ENCODE data around the gene VPS25. TPM values are rescaled to one million over a fixed set of nuclear protein-coding genes. Genes with fewer than 3 reads are reported as not detected.

Gene VPS25
- total and polyA plus RNA-seq, 2 donors = 32.6 to 71.6 TPM

DNA sequence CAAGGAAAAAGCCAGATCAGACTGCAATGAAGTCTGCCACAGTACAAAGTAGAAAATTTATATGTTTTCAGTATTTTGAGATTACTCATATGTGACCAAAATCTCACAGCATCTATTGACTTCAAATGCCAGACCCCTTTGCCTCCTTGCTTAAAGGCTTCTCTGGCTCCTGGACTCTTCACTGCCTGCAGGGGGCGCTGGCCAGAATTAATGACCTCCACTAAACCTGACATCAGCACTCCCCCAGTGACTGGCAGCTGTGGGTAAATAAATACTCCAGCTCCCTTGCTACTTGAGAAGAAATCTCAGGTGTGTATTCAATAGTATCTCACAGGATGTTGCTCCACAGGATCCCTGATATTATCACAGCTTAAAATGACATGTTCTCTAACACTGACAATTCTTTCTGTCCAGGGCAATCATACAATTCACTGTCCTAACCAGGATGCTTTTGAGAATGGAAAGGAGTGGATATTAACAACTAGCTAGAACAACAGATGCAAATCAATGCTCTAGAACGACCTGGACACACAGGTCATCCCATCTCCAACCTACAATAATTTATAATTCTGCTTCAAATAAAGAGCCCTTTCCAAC is 46.8 kb downstream of the VPS25 start:
- peaks cover 5% of the 10 kb centered on the region for H3K4me1 ChIP-seq (ENCODE audit: insufficient read depth)
- H3K27ac ChIP-seq (ENCODE audit: low read depth) = no peak overlapping the region
- H3K36me3 ChIP-seq (ENCODE audit: insufficient read depth) = peaks cover 4% of the 10 kb centered on the region
- no peak overlapping the region for H3K4me3 ChIP-seq (ENCODE audit: low read depth, low read length)
- WGBS = 21% methylated on average over 2 of the region's 2 CpGs
- DNase-seq (ENCODE audit: extremely low spot score) = no peak

DNA sequence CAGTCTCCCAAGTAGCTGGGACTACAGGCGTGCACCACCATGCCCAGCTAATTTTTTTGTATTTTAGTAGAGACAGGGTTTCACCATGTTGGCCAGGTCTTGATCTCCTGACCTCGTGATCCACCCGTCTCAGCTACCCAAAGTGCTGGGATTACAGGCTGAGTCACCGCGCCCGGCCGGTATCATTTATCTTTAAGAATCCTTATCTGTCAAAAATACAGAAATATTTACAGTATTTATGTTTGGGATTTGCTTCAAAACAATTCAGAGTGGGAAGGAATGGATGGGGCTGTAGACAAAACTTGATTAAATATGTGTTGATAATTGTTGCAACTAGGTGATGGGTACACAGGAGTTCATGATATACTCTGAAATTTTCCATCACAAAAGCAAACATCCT is 47.9 kb downstream of the VPS25 start:
- peaks cover 5% of the 10 kb centered on the region for H3K4me1 ChIP-seq (ENCODE audit: insufficient read depth)
- no peak for DNase-seq (ENCODE audit: extremely low spot score)
- H3K27ac ChIP-seq (ENCODE audit: low read depth) = no peak overlapping the region
- H3K4me3 ChIP-seq (ENCODE audit: low read depth, low read length) = no peak overlapping the region
- peaks cover 4% of the 10 kb centered on the region for H3K36me3 ChIP-seq (ENCODE audit: insufficient read depth)
- WGBS = 75% methylated on average over 7 of the region's 7 CpGs

DNA sequence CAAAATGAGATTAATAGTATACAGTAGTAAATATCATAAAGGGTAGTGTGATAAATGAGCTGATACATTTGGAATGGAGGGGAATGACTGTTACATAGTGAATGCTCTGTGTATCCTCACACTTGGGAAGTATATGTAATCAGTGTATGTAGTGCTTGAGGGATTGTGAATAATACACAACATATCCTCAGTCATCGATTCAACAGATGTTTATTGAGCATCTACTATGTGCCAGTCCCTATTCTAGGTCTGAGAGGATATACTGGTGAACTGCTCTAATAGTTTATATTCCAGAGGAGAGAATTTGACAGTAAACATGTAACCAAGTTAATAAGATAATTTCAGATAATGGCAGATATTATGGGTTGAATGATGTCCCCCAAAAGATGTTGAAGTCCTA is 54.2 kb downstream of the VPS25 start:
- whole genome bisulfite sequencing = 90% methylated on average over 1 of the region's 1 CpG
- H3K27ac ChIP-seq (ENCODE audit: low read depth) = no peak overlapping the region
- no peak for DNase-seq (ENCODE audit: extremely low spot score)
- H3K36me3 ChIP-seq (ENCODE audit: insufficient read depth) = no peaks in the 10 kb centered on the region
- H3K4me3 ChIP-seq (ENCODE audit: low read depth, low read length) = no peak overlapping the region
- peaks cover 5% of the 10 kb centered on the region for H3K4me1 ChIP-seq (ENCODE audit: insufficient read depth)

Small RNAs within 50 kb of the gene (small RNA-seq; reads per million reads assigned to genes)
- not detected for gene HMGN2P15
- gene MIR6781 = not detected

Other genes starting within 250 kb of the VPS25 start
- 18.0 TPM for gene NAGLU, start 237.2 kb upstream of the VPS25 start, total RNA-seq
- 40.3 TPM for gene NAGLU, start 237.2 kb upstream of the VPS25 start, polyA plus RNA-seq
- 1.5 TPM for gene HSD17B1, start 220.5 kb upstream of the VPS25 start, total RNA-seq
- 2.5 TPM for gene HSD17B1, start 220.5 kb upstream of the VPS25 start, polyA plus RNA-seq
- gene COASY, start 211.3 kb upstream of the VPS25 start, total RNA-seq = 8.8 TPM
- gene COASY, start 211.3 kb upstream of the VPS25 start, polyA plus RNA-seq = 43.7 TPM
- gene MLX, start 206.3 kb upstream of the VPS25 start, total RNA-seq = 17.1 TPM
- 38.0 TPM for gene MLX, start 206.3 kb upstream of the VPS25 start, polyA plus RNA-seq
- 4.5 TPM for gene PSMC3IP, start 195.7 kb upstream of the VPS25 start, total RNA-seq
- gene PSMC3IP, start 195.7 kb upstream of the VPS25 start, polyA plus RNA-seq = 7.9 TPM
- 49.9 TPM for gene RETREG3, start 164.1 kb upstream of the VPS25 start, total RNA-seq
- 21.2 TPM for gene RETREG3, start 164.1 kb upstream of the VPS25 start, polyA plus RNA-seq
- gene TUBG1, start 163.8 kb upstream of the VPS25 start, total RNA-seq = 15.2 TPM
- gene TUBG1, start 163.8 kb upstream of the VPS25 start, polyA plus RNA-seq = 42.9 TPM
- 17.3 TPM for gene TUBG2, start 114.2 kb upstream of the VPS25 start, total RNA-seq
- 38.4 TPM for gene TUBG2, start 114.2 kb upstream of the VPS25 start, polyA plus RNA-seq
- gene PLEKHH3, start 96.5 kb upstream of the VPS25 start, total RNA-seq = 15.7 TPM
- 46.0 TPM for gene PLEKHH3, start 96.5 kb upstream of the VPS25 start, polyA plus RNA-seq
- gene CCR10, start 91.6 kb upstream of the VPS25 start, total RNA-seq = 1.6 TPM
- 3.6 TPM for gene CCR10, start 91.6 kb upstream of the VPS25 start, polyA plus RNA-seq
- gene CNTNAP1, start 90.9 kb upstream of the VPS25 start, total RNA-seq = 14.6 TPM
- gene CNTNAP1, start 90.9 kb upstream of the VPS25 start, polyA plus RNA-seq = 20.1 TPM
- gene EZH1, start 28.4 kb upstream of the VPS25 start, total RNA-seq = 32.9 TPM
- 40.4 TPM for gene EZH1, start 28.4 kb upstream of the VPS25 start, polyA plus RNA-seq
- 16.0 TPM for gene RAMP2, start 12.2 kb upstream of the VPS25 start, total RNA-seq
- 51.9 TPM for gene RAMP2, start 12.2 kb upstream of the VPS25 start, polyA plus RNA-seq
- gene WNK4, start 7.2 kb downstream of the VPS25 start, total RNA-seq = 0.26 TPM
- gene WNK4, start 7.2 kb downstream of the VPS25 start, polyA plus RNA-seq = 0.23 TPM
- 57.5 TPM for gene COA3, start 25.3 kb downstream of the VPS25 start, total RNA-seq
- gene COA3, start 25.3 kb downstream of the VPS25 start, polyA plus RNA-seq = 89.9 TPM
- gene CNTD1, start 25.4 kb downstream of the VPS25 start, total RNA-seq = 0.37 TPM
- gene CNTD1, start 25.4 kb downstream of the VPS25 start, polyA plus RNA-seq = 0.71 TPM
- 51.4 TPM for gene BECN1, start 50.8 kb downstream of the VPS25 start, total RNA-seq
- 82.7 TPM for gene BECN1, start 50.8 kb downstream of the VPS25 start, polyA plus RNA-seq
- 31.1 TPM for gene PSME3, start 59.9 kb downstream of the VPS25 start, total RNA-seq
- gene PSME3, start 59.9 kb downstream of the VPS25 start, polyA plus RNA-seq = 79.7 TPM
- 0.42 TPM for gene AOC2, start 71.1 kb downstream of the VPS25 start, total RNA-seq
- 2.1 TPM for gene AOC2, start 71.1 kb downstream of the VPS25 start, polyA plus RNA-seq
- 40.6 TPM for gene AOC3, start 77.8 kb downstream of the VPS25 start, total RNA-seq
- 319 TPM for gene AOC3, start 77.8 kb downstream of the VPS25 start, polyA plus RNA-seq
- gene G6PC1, start 127.3 kb downstream of the VPS25 start, total RNA-seq = not detected
- 0.15 TPM for gene G6PC1, start 127.3 kb downstream of the VPS25 start, polyA plus RNA-seq
- 20.6 TPM for gene AARSD1, start 191.0 kb downstream of the VPS25 start, total RNA-seq
- 36.2 TPM for gene AARSD1, start 191.0 kb downstream of the VPS25 start, polyA plus RNA-seq
- 6.8 TPM for gene PTGES3L, start 206.6 kb downstream of the VPS25 start, total RNA-seq
- 18.6 TPM for gene PTGES3L, start 206.6 kb downstream of the VPS25 start, polyA plus RNA-seq
- 9.9 TPM for gene RUNDC1, start 207.1 kb downstream of the VPS25 start, total RNA-seq
- 12.3 TPM for gene RUNDC1, start 207.1 kb downstream of the VPS25 start, polyA plus RNA-seq
- gene RPL27, start 225.0 kb downstream of the VPS25 start, total RNA-seq = 1,142 TPM
- gene RPL27, start 225.0 kb downstream of the VPS25 start, polyA plus RNA-seq = 3,115 TPM
- gene IFI35, start 233.3 kb downstream of the VPS25 start, total RNA-seq = 11.4 TPM
- gene IFI35, start 233.3 kb downstream of the VPS25 start, polyA plus RNA-seq = 34.8 TPM
- gene VAT1, start 248.9 kb downstream of the VPS25 start, total RNA-seq = 40.3 TPM
- 175 TPM for gene VAT1, start 248.9 kb downstream of the VPS25 start, polyA plus RNA-seq